Measurements from ENCODE around the gene KCTD10.

The KCTD10 gene

GRCh38 chr12:109491671-109492070, 14.6 kb upstream of the KCTD10 start:
- no peak overlapping the region for H3K4me2 ChIP-seq
- H3K27me3 ChIP-seq (ENCODE audit: insufficient read depth, low read depth): no peaks in the 10 kb centered on the region
- no peak overlapping the region for H3K9ac ChIP-seq
- H3K4me3 ChIP-seq (IDR thresholded peaks at IDR 0.05; ENCODE audit: insufficient read depth, low read depth, low read length): no peak overlapping the region
- H3K4me1 ChIP-seq (ENCODE audit: low read depth, poor library complexity, severe bottlenecking): no peaks in the 10 kb centered on the region
- no peak overlapping the region for H2AFZ ChIP-seq (ENCODE audit: low read depth)
- H3K36me3 ChIP-seq (ENCODE audit: insufficient read depth): no peaks in the 10 kb centered on the region
- no peaks in the 10 kb centered on the region for H3K79me2 ChIP-seq (ENCODE audit: insufficient read depth, low read depth)
- no peak for TF ChIP-seq CTCF (conservative IDR thresholded peaks at IDR 0.05; ENCODE audit: low read depth, low read length)
- H4K20me1 ChIP-seq (ENCODE audit: insufficient read depth): no peaks in the 10 kb centered on the region
- no peak overlapping the region for H3K27ac ChIP-seq

GRCh38 chr12:109489955-109490565, 13.0 kb upstream of the KCTD10 start:
- H2AFZ ChIP-seq (ENCODE audit: low read depth): no peak overlapping the region
- no peaks in the 10 kb centered on the region for H3K79me2 ChIP-seq (ENCODE audit: insufficient read depth, low read depth)
- TF ChIP-seq CTCF (conservative IDR thresholded peaks at IDR 0.05; ENCODE audit: low read depth, low read length): no peak
- no peaks in the 10 kb centered on the region for H3K4me1 ChIP-seq (ENCODE audit: low read depth, poor library complexity, severe bottlenecking)
- no peak overlapping the region for H3K27ac ChIP-seq
- no peak overlapping the region for H3K9ac ChIP-seq
- H3K27me3 ChIP-seq (ENCODE audit: insufficient read depth, low read depth): no peaks in the 10 kb centered on the region
- no peak overlapping the region for H3K4me3 ChIP-seq (IDR thresholded peaks at IDR 0.05; ENCODE audit: insufficient read depth, low read depth, low read length)
- H4K20me1 ChIP-seq (ENCODE audit: insufficient read depth): no peaks in the 10 kb centered on the region
- H3K4me2 ChIP-seq: no peak overlapping the region
- H3K36me3 ChIP-seq (ENCODE audit: insufficient read depth): no peaks in the 10 kb centered on the region

- no peak overlapping the region for H2AFZ ChIP-seq (ENCODE audit: low read depth)
- no peak overlapping the region for H3K27ac ChIP-seq
- no peaks in the 10 kb centered on the region for H3K36me3 ChIP-seq (ENCODE audit: insufficient read depth)
- H3K4me1 ChIP-seq (ENCODE audit: low read depth, poor library complexity, severe bottlenecking): no peaks in the 10 kb centered on the region
- TF ChIP-seq CTCF (conservative IDR thresholded peaks at IDR 0.05; ENCODE audit: low read depth, low read length): no peak
- no peaks in the 10 kb centered on the region for H3K27me3 ChIP-seq (ENCODE audit: insufficient read depth, low read depth)
- H3K9ac ChIP-seq: no peak overlapping the region
- H3K4me2 ChIP-seq: no peak overlapping the region
- H3K79me2 ChIP-seq (ENCODE audit: insufficient read depth, low read depth): no peaks in the 10 kb centered on the region
- no peak overlapping the region for H3K4me3 ChIP-seq (IDR thresholded peaks at IDR 0.05; ENCODE audit: insufficient read depth, low read depth, low read length)
- H4K20me1 ChIP-seq (ENCODE audit: insufficient read depth): no peaks in the 10 kb centered on the region
Measured at GRCh38 chr12:109489016-109489954, 12.2 kb upstream of the KCTD10 start.

- Histone ChIP-seq H2AFZ (ENCODE audit: low read depth) (no peak overlapping the region), H3K9ac (no peak overlapping the region), H3K4me3 (IDR thresholded peaks at IDR 0.05; ENCODE audit: insufficient read depth, low read depth, low read length) (no peak overlapping the region), H3K27me3 (ENCODE audit: insufficient read depth, low read depth) (no peaks in the 10 kb centered on the region), H3K36me3 (ENCODE audit: insufficient read depth) (no peaks in the 10 kb centered on the region), H3K4me1 (ENCODE audit: low read depth, poor library complexity, severe bottlenecking) (no peaks in the 10 kb centered on the region), H3K27ac (no peak overlapping the region), H4K20me1 (ENCODE audit: insufficient read depth) (no peaks in the 10 kb centered on the region), H3K4me2 (no peak overlapping the region), H3K79me2 (ENCODE audit: insufficient read depth, low read depth) (no peaks in the 10 kb centered on the region)
- no peak for TF ChIP-seq CTCF (conservative IDR thresholded peaks at IDR 0.05; ENCODE audit: low read depth, low read length)
Measured at GRCh38 chr12:109488051-109488665, 11.1 kb upstream of the KCTD10 start.
